ENCODE results near the gene SH3RF3.
"Not testable (repeated sequence)": the region's sequence is repeated elsewhere in the genome, so short reads cannot be mapped to it uniquely, and the experiment has no call there.

The SH3RF3 gene

GRCh38 chr2:109519513-109519912 lies 390.5 kb downstream of the SH3RF3 start:
- no peak for DNase-seq

- DNase-seq = no peak
Observed at GRCh38 chr2:109521233-109522062, 392.4 kb downstream of the SH3RF3 start.

- no peak for DNase-seq
Observed at GRCh38 chr2:109522063-109522374, 393.0 kb downstream of the SH3RF3 start.

- no peak for DNase-seq
Observed at GRCh38 chr2:109523121-109523520, 394.1 kb downstream of the SH3RF3 start.

- no peak for DNase-seq
Observed at GRCh38 chr2:109523536-109524361, 394.7 kb downstream of the SH3RF3 start.

GRCh38 chr2:109525836-109526235 lies 396.8 kb downstream of the SH3RF3 start:
- DNase-seq = no peak

GRCh38 chr2:109526442-109526970 lies 397.5 kb downstream of the SH3RF3 start:
- DNase-seq = no peak

- DNase-seq = no peak
Observed at GRCh38 chr2:109527079-109527478, 398.1 kb downstream of the SH3RF3 start.

GRCh38 chr2:109527846-109528705 lies 399.1 kb downstream of the SH3RF3 start:
- no peak for DNase-seq

- DNase-seq = no peak
Observed at GRCh38 chr2:109528811-109529501, 400.0 kb downstream of the SH3RF3 start.

- no peak for DNase-seq
Observed at GRCh38 chr2:109529532-109530449, 400.8 kb downstream of the SH3RF3 start.

GRCh38 chr2:109530712-109531111 lies 401.7 kb downstream of the SH3RF3 start:
- no peak for DNase-seq

- no peak for DNase-seq
Observed at GRCh38 chr2:109531221-109531620, 402.2 kb downstream of the SH3RF3 start.

- no peak for DNase-seq
Observed at GRCh38 chr2:109531896-109532727, 403.1 kb downstream of the SH3RF3 start.

GRCh38 chr2:109532728-109533076 lies 403.7 kb downstream of the SH3RF3 start:
- no peak for DNase-seq

- no peak for DNase-seq
Observed at GRCh38 chr2:109533823-109534222, 404.8 kb downstream of the SH3RF3 start.

GRCh38 chr2:109535217-109535946 lies 406.4 kb downstream of the SH3RF3 start:
- no peak for DNase-seq

- DNase-seq = not testable (repeated sequence)
Observed at GRCh38 chr2:109536556-109536955, 407.6 kb downstream of the SH3RF3 start.

GRCh38 chr2:109537565-109538222 lies 408.7 kb downstream of the SH3RF3 start:
- DNase-seq = no peak
